NCI-H510A (cell line): ENCODE results near the gene SERTAD2.

Experiments
- DNase-seq: peaks from one replicate; lab custom pipeline; 2025; lab: John Stamatoyannopoulos, UW

SERTAD2 gene

DNA sequence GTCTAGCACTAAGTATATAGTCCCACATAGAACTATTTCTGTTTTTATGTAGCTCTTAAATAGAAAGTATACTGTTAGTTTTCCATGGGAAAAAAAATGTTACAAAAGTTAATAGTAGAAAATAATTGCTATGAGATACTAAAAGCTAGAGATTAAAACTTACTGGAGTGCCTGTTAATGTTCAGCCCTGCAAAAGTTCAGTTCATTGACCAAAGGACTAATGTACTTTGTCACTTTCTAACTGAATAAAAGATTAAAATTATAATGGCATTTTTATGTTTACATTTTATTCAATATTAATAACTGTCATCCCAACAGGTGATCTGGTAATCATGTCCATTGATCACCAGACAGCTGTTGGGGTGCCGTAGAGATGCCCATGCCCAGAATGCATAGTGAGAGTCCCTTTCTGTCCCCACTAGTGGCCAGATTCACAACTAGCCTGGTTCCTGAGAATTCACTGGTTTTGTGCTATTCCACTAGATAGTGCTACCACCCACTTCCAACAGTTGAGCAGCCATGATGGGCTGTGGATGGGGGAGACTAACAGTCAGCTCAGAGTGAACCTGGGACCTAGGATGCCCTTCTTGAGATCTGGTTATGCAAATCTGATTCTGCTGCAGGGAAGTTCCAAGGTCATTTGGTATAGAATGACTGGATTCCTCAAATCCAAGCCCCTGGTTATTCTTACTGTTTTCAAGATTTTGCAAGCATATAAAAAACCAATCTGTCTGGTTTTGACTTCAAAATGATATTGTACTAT is 71.8 kb downstream of the SERTAD2 start:
- no peak for DNase-seq
